OCI-LY1 (cell line): ENCODE measurements around the gene GRK4.

Experiments
- EZH2 ChIP-seq: fragments of 200-600 bp; sonication (generic), shearing (Covaris generic); IDR thresholded peaks from 2 replicates; pipeline ENCODE4 v1.8.0; 2017; ENCODE audit warnings: borderline replicate concordance, mixed run types, mild to moderate bottlenecking, antibody characterized with exemption, low read length, moderate library complexity, mixed read lengths
- TF ChIP-seq, protein P1 (sequence below): fragments of 200-600 bp; sonication (generic), shearing (Covaris generic); IDR thresholded peaks from 2 replicates; pipeline ENCODE4 v1.5.1; 2017; ENCODE audit warnings: mild to moderate bottlenecking, antibody characterized with exemption, low read length, moderate library complexity, mixed read lengths

DNA sequence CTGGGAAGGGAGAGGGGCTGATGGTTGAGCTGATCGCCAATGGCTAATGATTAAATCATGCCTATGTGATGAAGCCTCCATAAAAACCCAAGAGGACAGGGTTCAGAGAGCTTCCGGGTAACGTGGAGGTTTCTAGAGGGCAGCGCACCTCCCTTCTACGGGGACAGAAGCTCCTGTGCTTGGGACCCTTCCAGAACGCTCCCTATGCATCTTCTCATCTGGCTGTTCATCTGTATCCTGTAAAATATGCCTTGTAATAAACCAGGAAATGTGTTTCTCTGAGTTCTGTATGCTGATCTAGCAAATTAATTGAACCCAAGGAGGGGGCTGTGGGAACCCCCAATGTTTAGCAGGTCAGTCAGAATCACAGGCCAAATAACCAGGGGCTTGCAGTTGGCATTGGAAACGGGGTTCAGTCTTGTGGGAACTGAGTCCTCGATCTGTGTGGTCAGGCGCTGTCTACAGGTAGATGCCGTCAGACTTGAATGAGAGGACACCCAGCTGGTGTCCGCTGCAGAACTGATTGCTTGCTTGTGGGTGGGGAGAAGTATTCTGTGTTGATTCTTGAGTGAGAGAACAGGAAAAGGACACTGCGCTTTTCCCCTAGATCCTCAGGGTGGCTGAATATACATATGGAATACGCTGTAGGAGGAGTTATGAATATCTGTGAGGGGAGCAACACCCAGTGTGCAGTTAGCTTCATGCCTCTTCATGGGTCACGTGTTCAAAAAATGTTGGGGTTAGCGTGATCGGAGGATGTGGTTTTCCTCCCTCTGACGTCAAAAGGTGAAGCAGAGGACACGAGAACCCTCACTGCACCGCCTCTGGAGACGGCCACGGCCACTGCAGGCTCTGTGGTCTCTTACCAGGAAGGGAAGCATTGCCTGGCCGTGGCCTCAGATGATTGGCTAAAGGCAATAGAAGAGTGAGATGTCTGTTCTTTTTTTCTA is 81.8 kb downstream of the GRK4 start:
- TF ChIP-seq, protein P1, sequence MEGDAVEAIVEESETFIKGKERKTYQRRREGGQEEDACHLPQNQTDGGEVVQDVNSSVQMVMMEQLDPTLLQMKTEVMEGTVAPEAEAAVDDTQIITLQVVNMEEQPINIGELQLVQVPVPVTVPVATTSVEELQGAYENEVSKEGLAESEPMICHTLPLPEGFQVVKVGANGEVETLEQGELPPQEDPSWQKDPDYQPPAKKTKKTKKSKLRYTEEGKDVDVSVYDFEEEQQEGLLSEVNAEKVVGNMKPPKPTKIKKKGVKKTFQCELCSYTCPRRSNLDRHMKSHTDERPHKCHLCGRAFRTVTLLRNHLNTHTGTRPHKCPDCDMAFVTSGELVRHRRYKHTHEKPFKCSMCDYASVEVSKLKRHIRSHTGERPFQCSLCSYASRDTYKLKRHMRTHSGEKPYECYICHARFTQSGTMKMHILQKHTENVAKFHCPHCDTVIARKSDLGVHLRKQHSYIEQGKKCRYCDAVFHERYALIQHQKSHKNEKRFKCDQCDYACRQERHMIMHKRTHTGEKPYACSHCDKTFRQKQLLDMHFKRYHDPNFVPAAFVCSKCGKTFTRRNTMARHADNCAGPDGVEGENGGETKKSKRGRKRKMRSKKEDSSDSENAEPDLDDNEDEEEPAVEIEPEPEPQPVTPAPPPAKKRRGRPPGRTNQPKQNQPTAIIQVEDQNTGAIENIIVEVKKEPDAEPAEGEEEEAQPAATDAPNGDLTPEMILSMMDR, result no peak
- TF ChIP-seq EZH2, result no peak
